GM18858 (cell line): ENCODE measurements around the gene GPC5.
"Not testable (repeated sequence)": the region's sequence is repeated elsewhere in the genome, so short reads cannot be mapped to it uniquely, and the experiment has no call there.

ENCODE experiments used
- ATAC-seq: cut with Tn5 transposase; IDR thresholded peaks from one replicate; pipeline ENCODE4 v1.9.1; 2021; ENCODE audit not compliant: unreplicated experiment

The GPC5 gene

GRCh38 chr13:92681239-92681638 is 1282.8 kb downstream of the GPC5 start:
- ATAC-seq, result no peak

- ATAC-seq, result no peak
Observed at GRCh38 chr13:92682832-92683517, 1284.6 kb downstream of the GPC5 start.

GRCh38 chr13:92694047-92694446 is 1295.6 kb downstream of the GPC5 start:
- ATAC-seq, result no peak

- not testable (repeated sequence) for ATAC-seq
Observed at GRCh38 chr13:92695827-92696226, 1297.4 kb downstream of the GPC5 start.

- ATAC-seq, result no peak
Observed at GRCh38 chr13:92716749-92717148, 1318.3 kb downstream of the GPC5 start.

- ATAC-seq, result no peak
Observed at GRCh38 chr13:92717857-92718256, 1319.4 kb downstream of the GPC5 start.

GRCh38 chr13:92719868-92720267 is 1321.4 kb downstream of the GPC5 start:
- ATAC-seq, result no peak

GRCh38 chr13:92721620-92722019 is 1323.2 kb downstream of the GPC5 start:
- no peak for ATAC-seq

GRCh38 chr13:92727118-92727517 is 1328.7 kb downstream of the GPC5 start:
- ATAC-seq, result no peak

- no peak for ATAC-seq
Observed at GRCh38 chr13:92734068-92734467, 1335.6 kb downstream of the GPC5 start.

- no peak for ATAC-seq
Observed at GRCh38 chr13:92734545-92734944, 1336.1 kb downstream of the GPC5 start.

- no peak for ATAC-seq
Observed at GRCh38 chr13:92735909-92736308, 1337.5 kb downstream of the GPC5 start.

- ATAC-seq, result no peak
Observed at GRCh38 chr13:92739306-92739818, 1340.9 kb downstream of the GPC5 start.

- no peak for ATAC-seq
Observed at GRCh38 chr13:92743992-92744391, 1345.6 kb downstream of the GPC5 start.

GRCh38 chr13:92745258-92745657 is 1346.8 kb downstream of the GPC5 start:
- ATAC-seq, result no peak

- ATAC-seq, result not testable (repeated sequence)
Observed at GRCh38 chr13:92752705-92753104, 1354.3 kb downstream of the GPC5 start.

GRCh38 chr13:92761710-92762109 is 1363.3 kb downstream of the GPC5 start:
- no peak for ATAC-seq

GRCh38 chr13:92767468-92767867 is 1369.0 kb downstream of the GPC5 start:
- no peak for ATAC-seq

- ATAC-seq, result no peak
Observed at GRCh38 chr13:92768602-92769001, 1370.2 kb downstream of the GPC5 start.

GRCh38 chr13:92769046-92769445 is 1370.6 kb downstream of the GPC5 start:
- no peak for ATAC-seq

- ATAC-seq, result no peak
Observed at GRCh38 chr13:92775658-92776057, 1377.2 kb downstream of the GPC5 start.

- no peak for ATAC-seq
Observed at GRCh38 chr13:92781965-92782690, 1383.7 kb downstream of the GPC5 start.
